ENCODE results near the gene CBFA2T2. TPM values are rescaled to one million over a fixed set of nuclear protein-coding genes. Genes with fewer than 3 reads are reported as not detected.

Gene CBFA2T2
- total and polyA plus RNA-seq, 2 donors (not counting 1 experiment from before 2014, with no cell fraction given) = 26.9 to 30.0 TPM

- H3K27ac ChIP-seq (ENCODE audit: low read length in 2 of 2) = no peak overlapping the region
- DNase-seq (no peak), ATAC-seq (ENCODE audit: low read depth) (no peak)
- no peaks in the 10 kb centered on the region for H3K27me3 ChIP-seq (replicated peaks in 1 of 4; ENCODE audit: control extremely low read depth in 1 of 4, control insufficient read depth in 3 of 4, insufficient read depth in 4 of 4, low read length in 3 of 4)
- Mint-ChIP-seq H3K9me3 (ENCODE audit: insufficient read depth) (no peaks in the 10 kb centered on the region), H3K4me3 (peak overlapping the region; percentile 83), H3K27ac (peak overlapping the region; percentile 56), H3K27me3 (no peaks in the 10 kb centered on the region), H3K4me1 (peaks cover 31% of the 10 kb centered on the region)
- POLR2A ChIA-PET = interaction anchor here (0.9 to 2.0 kb wide), 2 partner anchors 33 to 47 kb away, joined by 4 to 8 read pairs; no protein-coding TSS in a partner anchor
- H3K9me3 ChIP-seq (ENCODE audit: control extremely low read depth in 1 of 3, control insufficient read depth in 2 of 3, insufficient read depth in 1 of 3, low read length in 2 of 3) = no peaks in the 10 kb centered on the region
- peak overlapping the region in 4 of 5 experiments; percentile 11 to 81 (median 78) for H3K4me3 ChIP-seq (ENCODE audit: control extremely low read depth in 1 of 5, extremely low read depth in 1 of 5, insufficient read depth in 1 of 5, low read depth in 2 of 5, low read length in 4 of 5)
- H3K79me2 ChIP-seq (ENCODE audit: control insufficient read depth, insufficient read depth, low read length) = no peaks in the 10 kb centered on the region
- 71% methylated on average over 4 of the region's 9 CpGs for WGBS (ENCODE audit: insufficient coverage)
- CTCF ChIA-PET = interaction anchor here (0.9 to 4.3 kb wide), 3 partner anchors 41 to 225 kb away, joined by 3 to 33 read pairs (median 3); partner anchors contain the start of gene CDK5RAP1
- no peak overlapping the region for H3K9ac ChIP-seq (ENCODE audit: low read length)
- peak overlapping the region; percentile 97 for H3K4me2 ChIP-seq (replicated peaks; ENCODE audit: low read depth, low read length, poor library complexity, severe bottlenecking)
- no peak for TF ChIP-seq EZH2 (IDR thresholded peaks at IDR 0.05; ENCODE audit: borderline replicate concordance, insufficient read depth, low read depth, low read length, poor library complexity, severe bottlenecking)
- TF ChIP-seq CTCF (IDR thresholded peaks at IDR 0.05) = no peak
- H3K4me1 ChIP-seq (ENCODE audit: control insufficient read depth in 2 of 2, insufficient read depth in 2 of 2, low read length in 2 of 2) = peaks cover 13 to 23% of the 10 kb centered on the region in 2 donors
- intact Hi-C loops (cut with micrococcal nuclease) = loop anchor here (1.0 to 5.0 kb wide), 5 partner anchors 33 to 670 kb away; partner anchors contain the start of gene EIF2S2
- no peaks in the 10 kb centered on the region for H4K20me1 ChIP-seq (ENCODE audit: control insufficient read depth, insufficient read depth, low read length, poor library complexity, severe bottlenecking)
- H3K36me3 ChIP-seq (replicated peaks in 1 of 2; ENCODE audit: control extremely low read depth in 1 of 2, control insufficient read depth in 1 of 2, extremely low read depth in 1 of 2, insufficient read depth in 2 of 2, low read length in 1 of 2) = no peaks in the 10 kb centered on the region
- peak overlapping the region; percentile 83 for H2AFZ ChIP-seq (ENCODE audit: insufficient read depth, low read depth, low read length, poor library complexity, severe bottlenecking)
These were observed 47.5 kb upstream of the CBFA2T2 start for GRCh38 chr20:33442136-33443005.

Measured in B cell (primary cell).